GM23248 (cell line): ENCODE results near the gene BUB1B. TPM values are rescaled to one million over a fixed set of nuclear protein-coding genes. Genes with fewer than 3 reads are reported as not detected.
A peak's percentile ranks its signal among the peaks of the same experiment; 100 is the strongest.
"Not testable (repeated sequence)": the region's sequence is repeated elsewhere in the genome, so short reads cannot be mapped to it uniquely, and the experiment has no call there.

Experiments
- DNase-seq: peaks from one replicate; pipeline ENCODE4 v3.0.0-alpha.2; 2015
- H2AFZ ChIP-seq: fragments of 200-600 bp; sonication (generic); 2 replicates; pipeline ENCODE4 v1.6.1; 2016; ENCODE audit warnings: antibody characterized with exemption
- H3F3A ChIP-seq: fragments of 200-600 bp; sonication (generic); 2 replicates; pipeline ENCODE4 v1.6.1; 2016; ENCODE audit warnings: mild to moderate bottlenecking, antibody characterized with exemption, mixed run types; ENCODE audit not compliant: insufficient read depth
- H3K27ac ChIP-seq: fragments of 200-600 bp; sonication (generic); 2 replicates; pipeline ENCODE4 v1.5.1; 2016; ENCODE audit warnings: mild to moderate bottlenecking
- H3K27me3 ChIP-seq: fragments of 200-600 bp; sonication (generic); replicated peaks from 2 replicates; pipeline ENCODE4 v1.6.1; 2016; ENCODE audit warnings: mild to moderate bottlenecking; ENCODE audit not compliant: insufficient read depth
- H3K36me3 ChIP-seq: fragments of 200-600 bp; sonication (generic); 2 replicates; pipeline ENCODE4 v1.6.1; 2016; ENCODE audit warnings: low read depth, mild to moderate bottlenecking
- H3K4me1 ChIP-seq: fragments of 200-600 bp; sonication (generic); 2 replicates; pipeline ENCODE4 v1.6.1; 2016; ENCODE audit warnings: mild to moderate bottlenecking; ENCODE audit not compliant: insufficient read depth
- H3K4me2 ChIP-seq: fragments of 200-600 bp; sonication (generic); one replicate; pipeline ENCODE4 v1.6.1; 2016; ENCODE audit warnings: mild to moderate bottlenecking; ENCODE audit not compliant: unreplicated experiment
- H3K4me3 ChIP-seq: fragments of 200-600 bp; sonication (generic); 2 replicates; pipeline ENCODE4 v1.5.1; 2016; ENCODE audit warnings: mild to moderate bottlenecking
- H3K79me2 ChIP-seq: fragments of 200-600 bp; sonication (generic); 2 replicates; pipeline ENCODE4 v1.6.1; 2016; ENCODE audit warnings: mild to moderate bottlenecking; ENCODE audit not compliant: insufficient read depth
- H3K9ac ChIP-seq: fragments of 200-600 bp; sonication (generic); 2 replicates; pipeline ENCODE4 v1.6.1; 2016; ENCODE audit warnings: mild to moderate bottlenecking
- H3K9me2 ChIP-seq: fragments of 200-600 bp; sonication (generic); 2 replicates; pipeline ENCODE4 v1.6.1; 2016; ENCODE audit warnings: mixed run types, mild to moderate bottlenecking, moderate library complexity; ENCODE audit not compliant: insufficient read depth
- H3K9me3 ChIP-seq: fragments of 200-600 bp; sonication (generic); one replicate; pipeline ENCODE4 v1.6.1; 2017; ENCODE audit warnings: low read depth
- H4K20me1 ChIP-seq: fragments of 200-600 bp; sonication (generic); 2 replicates; pipeline ENCODE4 v1.6.0; 2016; ENCODE audit not compliant: insufficient read depth
- EZH2 ChIP-seq: fragments of 200-600 bp; sonication (generic); IDR thresholded peaks from 2 replicates; pipeline ENCODE4 v1.6.1; 2018; ENCODE audit warnings: antibody characterized with exemption, mild to moderate bottlenecking; ENCODE audit not compliant: insufficient read depth, poor library complexity, severe bottlenecking
- EZH2phosphoT487 ChIP-seq: fragments of 200-600 bp; sonication (generic); IDR thresholded peaks from 2 replicates; pipeline ENCODE4 v1.6.1; 2018; ENCODE audit warnings: antibody characterized with exemption, moderate library complexity, mild to moderate bottlenecking, low read depth; ENCODE audit not compliant: insufficient read depth
- WGBS, 2 experiments: methylation state at CpG; one replicate each; pipeline ENCODE4 v1.1.6; 2015 to 2017; ENCODE audit warnings: low lambda C conversion rate in 2 of 2, low coverage in 1 of 2; ENCODE audit errors: missing lambda C conversion rate in 2 of 2; 5-methylcytosine and 5-hydroxymethylcytosine counted together
- in situ Hi-C: fragments of 300-500 bp; cut with MboI; formaldehyde crosslinking; loops from 2 replicates; pipeline ENCODE4 v1.15.0; 2020
- polyA plus RNA-seq: library from polyadenylated mRNA; unstranded; fragments of >200 nt; fragmentation: Nextera tagmentation; extraction: Ambion mirVana; gene quantifications from 2 replicates; pipeline ENCODE4 v1.2.1, GENCODE V29; 2016
- total RNA-seq: library from RNA; depleted of rRNA; stranded (reverse); fragments of >200 nt; shearing (Covaris generic); gene quantifications from 2 replicates; pipeline ENCODE4 v1.2.3, GENCODE V29; 2014

The BUB1B gene
- total and polyA plus RNA-seq, 2 experiments from 2014 or later, result 9.4 to 10.2 TPM

- Histone ChIP-seq H4K20me1 (no peaks in the 10 kb centered on the region), H3K27me3 (no peaks in the 10 kb centered on the region), H3K79me2 (peaks cover 51% of the 10 kb centered on the region), H3K4me2 (peak overlapping the region; percentile 97), H3K4me3 (peak overlapping the region; percentile 100), H3K4me1 (no peaks in the 10 kb centered on the region), H3F3A (no peaks in the 10 kb centered on the region), H3K36me3 (no peaks in the 10 kb centered on the region), H3K27ac (no peak overlapping the region), H3K9me3 (no peaks in the 10 kb centered on the region), H3K9ac (no peak overlapping the region), H3K9me2 (no peaks in the 10 kb centered on the region), H2AFZ (0 out of 2 replicates have a peak overlapping the region, but pooled peaks have one; percentile 5)
- WGBS, 2 experiments, result 77 to 78% methylated on average over 2 of the region's 2 CpGs
- in situ Hi-C loops, result no loop called here
- TF ChIP-seq EZH2phosphoT487, result no peak
- no peak for TF ChIP-seq EZH2
- no peak for DNase-seq
Measured at GRCh38 chr15:40162552-40162951, 1.7 kb downstream of the BUB1B start.

- Histone ChIP-seq H3K4me1 (no peaks in the 10 kb centered on the region), H3K9ac (no peak overlapping the region), H4K20me1 (no peaks in the 10 kb centered on the region), H3K27ac (no peak overlapping the region), H3K79me2 (peaks cover 61% of the 10 kb centered on the region), H3K36me3 (no peaks in the 10 kb centered on the region), H3K9me3 (no peaks in the 10 kb centered on the region), H3K9me2 (no peaks in the 10 kb centered on the region), H2AFZ (peak overlapping the region; percentile 44), H3K27me3 (no peaks in the 10 kb centered on the region), H3K4me3 (no peak overlapping the region), H3K4me2 (no peak overlapping the region), H3F3A (no peaks in the 10 kb centered on the region)
- TF ChIP-seq EZH2 (no peak), EZH2phosphoT487 (no peak)
- in situ Hi-C loops, result no loop called here
- 82 to 83% methylated on average over 12 of the region's 12 CpGs for WGBS, 2 experiments
- DNase-seq, result no peak
Measured at GRCh38 chr15:40163657-40164416, 3.0 kb downstream of the BUB1B start.

- H3K9ac ChIP-seq, H3K27me3 ChIP-seq, H3F3A ChIP-seq, H3K4me1 ChIP-seq, H3K9me3 ChIP-seq, H3K4me2 ChIP-seq, H3K4me3 ChIP-seq, H3K27ac ChIP-seq, H3K36me3 ChIP-seq, in situ Hi-C loops, DNase-seq, H4K20me1 ChIP-seq, H3K9me2 ChIP-seq: not testable (repeated sequence)
- Histone ChIP-seq H3K79me2 (peaks cover 51% of the 10 kb centered on the region), H2AFZ (peak overlapping the region; percentile 15; the same call in 1 of the 2 replicates)
- 96 to 99% methylated on average over 8 to 10 of the region's 10 CpGs for WGBS, 2 experiments
Measured at GRCh38 chr15:40167374-40167773, 6.5 kb downstream of the BUB1B start.

- H3K4me2 ChIP-seq, result no peak overlapping the region
- DNase-seq, result no peak
- in situ Hi-C loops, result no loop called here
- H3K9me3 ChIP-seq, result no peaks in the 10 kb centered on the region
- WGBS, 2 experiments, result 78 to 84% methylated on average over 3 of the region's 3 CpGs
- TF ChIP-seq EZH2 (no peak), EZH2phosphoT487 (no peak)
- H3K36me3 ChIP-seq, result no peaks in the 10 kb centered on the region
- H3K4me3 ChIP-seq, result no peak overlapping the region
- 0 out of 2 replicates have a peak, but pooled peaks cover 3% of the 10 kb centered on the region for H3F3A ChIP-seq
- H3K79me2 ChIP-seq, result no peaks in the 10 kb centered on the region; the same call in 1 of the 2 replicates
- no peak overlapping the region for H3K27ac ChIP-seq
- no peak overlapping the region for H3K9ac ChIP-seq
- H4K20me1 ChIP-seq, result no peaks in the 10 kb centered on the region
- H3K9me2 ChIP-seq, result no peaks in the 10 kb centered on the region
- H3K27me3 ChIP-seq, result no peaks in the 10 kb centered on the region
- H2AFZ ChIP-seq, result 0 out of 2 replicates have a peak overlapping the region, but pooled peaks have one; percentile 7
- H3K4me1 ChIP-seq, result no peaks in the 10 kb centered on the region
Measured at GRCh38 chr15:40175160-40175559, 14.3 kb downstream of the BUB1B start.
